ENCODE measurements around the gene NCMAP. TPM values are rescaled to one million over a fixed set of nuclear protein-coding genes. Genes with fewer than 3 reads are reported as not detected.
"Not testable (repeated sequence)": the region's sequence is repeated elsewhere in the genome, so short reads cannot be mapped to it uniquely, and the experiment has no call there.

The NCMAP gene
- total RNA-seq, 2 experiments from 2014 or later, result 0.11 to 0.20 TPM

DNA sequence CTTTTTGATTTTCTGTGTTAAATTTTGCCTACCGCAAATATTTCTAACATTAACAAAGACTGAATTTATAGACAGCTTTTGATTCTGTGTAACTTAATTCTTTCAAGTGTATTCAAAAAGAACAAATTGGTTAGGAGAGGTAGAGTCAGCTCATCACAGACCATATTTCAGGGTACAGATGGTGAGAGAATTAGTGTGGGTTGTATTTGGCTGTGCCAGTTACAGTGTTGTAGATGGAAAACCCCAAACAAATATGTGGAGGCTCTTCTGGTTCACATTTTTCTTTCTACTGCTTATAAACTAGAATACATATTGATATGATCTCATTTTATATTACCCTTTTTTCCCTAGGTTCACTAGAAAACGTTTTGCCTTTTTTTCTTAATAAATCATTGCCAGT is 42.2 kb upstream of the NCMAP start:
- ChIA-PET CTCF (interaction anchor here (2.2 to 9.9 kb wide), 3 partner anchors 13 to 122 kb away, joined by 5 to 110 read pairs (median 9); no protein-coding TSS in a partner anchor), POLR2A (interaction anchor here (0.7 to 1.1 kb wide), 3 partner anchors 11 to 24 kb away, joined by 3 read pairs; partner anchors contain the start of gene RCAN3)
- Mint-ChIP-seq H3K27me3 (no peaks in the 10 kb centered on the region), H3K36me3 (ENCODE audit: low read depth) (peaks cover 43% of the 10 kb centered on the region), H3K27ac (peak overlapping the region; percentile 0), H3K4me1 (ENCODE audit: low read depth) (peaks cover 61% of the 10 kb centered on the region), H3K9me3 (no peaks in the 10 kb centered on the region), H3K4me3 (no peak overlapping the region)
- TF ChIP-seq, protein P1, sequence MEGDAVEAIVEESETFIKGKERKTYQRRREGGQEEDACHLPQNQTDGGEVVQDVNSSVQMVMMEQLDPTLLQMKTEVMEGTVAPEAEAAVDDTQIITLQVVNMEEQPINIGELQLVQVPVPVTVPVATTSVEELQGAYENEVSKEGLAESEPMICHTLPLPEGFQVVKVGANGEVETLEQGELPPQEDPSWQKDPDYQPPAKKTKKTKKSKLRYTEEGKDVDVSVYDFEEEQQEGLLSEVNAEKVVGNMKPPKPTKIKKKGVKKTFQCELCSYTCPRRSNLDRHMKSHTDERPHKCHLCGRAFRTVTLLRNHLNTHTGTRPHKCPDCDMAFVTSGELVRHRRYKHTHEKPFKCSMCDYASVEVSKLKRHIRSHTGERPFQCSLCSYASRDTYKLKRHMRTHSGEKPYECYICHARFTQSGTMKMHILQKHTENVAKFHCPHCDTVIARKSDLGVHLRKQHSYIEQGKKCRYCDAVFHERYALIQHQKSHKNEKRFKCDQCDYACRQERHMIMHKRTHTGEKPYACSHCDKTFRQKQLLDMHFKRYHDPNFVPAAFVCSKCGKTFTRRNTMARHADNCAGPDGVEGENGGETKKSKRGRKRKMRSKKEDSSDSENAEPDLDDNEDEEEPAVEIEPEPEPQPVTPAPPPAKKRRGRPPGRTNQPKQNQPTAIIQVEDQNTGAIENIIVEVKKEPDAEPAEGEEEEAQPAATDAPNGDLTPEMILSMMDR (IDR thresholded peaks at IDR 0.05), result no peak
- DNase-seq (no peak), ATAC-seq (no peak)
- intact Hi-C loops (cut with micrococcal nuclease), result no loop called here

DNA sequence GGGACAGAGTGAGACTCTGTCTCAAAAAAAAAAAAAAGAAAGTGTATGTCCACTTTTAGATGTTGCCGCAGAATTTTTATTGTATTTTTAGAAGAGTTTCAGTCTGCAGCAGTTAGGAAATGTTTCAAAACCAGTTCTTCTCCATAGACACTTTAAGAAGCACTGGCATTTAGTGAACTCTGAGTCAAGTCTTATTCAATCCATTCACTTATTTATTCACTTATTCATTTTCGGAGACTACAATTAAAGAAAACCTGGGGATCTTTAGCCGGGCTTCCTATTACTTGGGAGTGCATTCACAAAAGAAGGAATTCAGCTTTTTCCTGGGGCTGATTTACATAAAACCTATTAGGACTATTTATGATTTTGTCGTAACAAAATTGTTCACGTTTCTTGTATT is 40.9 kb upstream of the NCMAP start:
- DNase-seq, result no peak
- Mint-ChIP-seq H3K27me3 (no peaks in the 10 kb centered on the region), H3K4me3 (no peak overlapping the region), H3K9me3 (no peaks in the 10 kb centered on the region), H3K4me1 (ENCODE audit: low read depth) (peaks cover 56% of the 10 kb centered on the region), H3K27ac (no peak overlapping the region), H3K36me3 (ENCODE audit: low read depth) (peaks cover 42% of the 10 kb centered on the region)
- ChIA-PET CTCF (interaction anchor here (2.0 to 9.9 kb wide), 6 partner anchors 9 to 124 kb away, joined by 5 to 110 read pairs (median 10); partner anchors contain the start of gene NIPAL3), POLR2A (interaction anchor here (1.0 to 1.9 kb wide), 3 partner anchors 11 to 28 kb away, joined by 3 to 9 read pairs (median 6); partner anchors contain the start of gene RCAN3)
- intact Hi-C loops (cut with micrococcal nuclease), result no loop called here
- TF ChIP-seq, protein P1 (IDR thresholded peaks at IDR 0.05), result no peak
- ATAC-seq, result no peak

- peak overlapping the region; percentile 25 for H3K27ac Mint-ChIP-seq
- H3K4me3 Mint-ChIP-seq; ATAC-seq; H3K9me3 Mint-ChIP-seq; DNase-seq; H3K27me3 Mint-ChIP-seq; intact Hi-C loops (cut with micrococcal nuclease): not testable (repeated sequence)
- peaks cover 44% of the 10 kb centered on the region for H3K36me3 Mint-ChIP-seq (ENCODE audit: low read depth)
- CTCF ChIA-PET, result interaction anchor here (1.4 to 9.9 kb wide), 7 partner anchors 10 to 124 kb away, joined by 5 to 110 read pairs (median 9); partner anchors contain the start of gene NIPAL3
- peaks cover 54% of the 10 kb centered on the region for H3K4me1 Mint-ChIP-seq (ENCODE audit: low read depth)
- POLR2A ChIA-PET, result interaction anchor here (0.8 to 1.9 kb wide), 6 partner anchors 10 to 29 kb away, joined by 3 to 9 read pairs (median 6); partner anchors contain the start of gene RCAN3
These were observed 40.1 kb upstream of the NCMAP start for GRCh38 chr1:24515671-24516209.

DNA sequence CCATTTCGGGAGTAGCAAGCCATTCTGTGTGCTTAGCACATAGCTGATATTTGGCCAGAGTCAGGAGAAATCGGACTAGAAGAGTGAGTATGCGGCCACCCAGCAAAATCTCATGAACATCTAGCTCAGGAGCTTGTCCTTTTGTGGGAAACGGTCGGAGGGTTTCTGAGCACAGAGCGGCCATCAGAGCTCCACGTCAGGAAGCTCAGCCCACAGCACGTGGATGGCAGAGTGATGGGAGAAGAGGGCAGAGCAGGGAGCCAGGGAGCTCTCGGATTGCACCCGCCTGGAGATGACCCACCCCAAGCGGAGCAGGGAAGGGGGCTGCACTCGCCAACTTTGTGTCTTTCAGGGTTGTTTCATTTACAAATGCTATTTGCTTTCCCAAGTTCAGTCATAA is 39.4 kb upstream of the NCMAP start:
- TF ChIP-seq, protein P1 (IDR thresholded peaks at IDR 0.05), result no peak
- H3K36me3 Mint-ChIP-seq (ENCODE audit: low read depth), result peaks cover 40% of the 10 kb centered on the region
- no peaks in the 10 kb centered on the region for H3K27me3 Mint-ChIP-seq
- ChIA-PET CTCF (interaction anchor here (0.7 to 9.9 kb wide), 6 partner anchors 10 to 125 kb away, joined by 3 to 110 read pairs (median 8); partner anchors contain the start of gene NIPAL3), POLR2A (interaction anchor here (0.8 to 1.3 kb wide), 4 partner anchors 9 to 19 kb away, joined by 3 to 6 read pairs (median 4); no protein-coding TSS in a partner anchor)
- no peak overlapping the region for H3K4me3 Mint-ChIP-seq
- DNase-seq, result no peak
- H3K9me3 Mint-ChIP-seq, result peaks cover 3% of the 10 kb centered on the region
- H3K4me1 Mint-ChIP-seq (ENCODE audit: low read depth), result peaks cover 52% of the 10 kb centered on the region
- no peak for ATAC-seq
- intact Hi-C loops (cut with micrococcal nuclease), result no loop called here
- peak overlapping the region; percentile 47 for H3K27ac Mint-ChIP-seq

- Mint-ChIP-seq H3K36me3 (ENCODE audit: low read depth) (peaks cover 39% of the 10 kb centered on the region), H3K27ac (no peak overlapping the region), H3K4me1 (ENCODE audit: low read depth) (peaks cover 51% of the 10 kb centered on the region), H3K4me3 (no peak overlapping the region), H3K27me3 (no peaks in the 10 kb centered on the region), H3K9me3 (peaks cover 3% of the 10 kb centered on the region)
- no peak for ATAC-seq
- ChIA-PET POLR2A (interaction anchor here (0.6 to 1.3 kb wide), 5 partner anchors 8 to 69 kb away, joined by 3 to 5 read pairs (median 3); no protein-coding TSS in a partner anchor), CTCF (interaction anchor here (0.9 to 9.9 kb wide), 9 partner anchors 8 to 102 kb away, joined by 3 to 110 read pairs (median 5); partner anchors contain the start of gene NIPAL3)
- no peak for DNase-seq
- TF ChIP-seq, protein P1 (IDR thresholded peaks at IDR 0.05), result no peak
- intact Hi-C loops (cut with micrococcal nuclease), result no loop called here
These were observed 38.0 kb upstream of the NCMAP start for GRCh38 chr1:24517898-24518297.

DNA sequence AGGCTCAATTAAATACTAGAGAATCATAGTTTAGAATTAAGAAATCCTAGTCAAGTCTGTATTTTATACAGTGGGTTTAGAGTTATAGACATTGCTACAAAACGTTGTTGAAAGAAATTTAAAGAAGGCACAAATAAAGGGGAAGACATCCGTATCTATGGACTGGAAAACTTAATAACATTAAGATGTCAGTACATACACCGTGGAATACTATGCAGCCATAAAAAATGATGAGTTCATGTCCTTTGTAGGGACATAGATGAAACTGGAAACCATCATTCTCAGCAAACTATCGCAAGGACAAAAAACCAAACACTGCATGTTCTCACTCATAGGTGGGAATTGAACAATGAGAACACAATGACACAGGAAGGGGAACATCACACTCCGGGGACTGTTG is 35.6 kb upstream of the NCMAP start:
- H3K9me3 Mint-ChIP-seq; intact Hi-C loops (cut with micrococcal nuclease); ATAC-seq; H3K4me3 Mint-ChIP-seq; DNase-seq; H3K27me3 Mint-ChIP-seq: not testable (repeated sequence)
- POLR2A ChIA-PET, result interaction anchor here (1.0 kb wide), 1 partner anchor 18 kb away, joined by 4 read pairs; the partner anchor contains the start of gene RCAN3
- H3K27ac Mint-ChIP-seq, result peak overlapping the region; percentile 25
- H3K4me1 Mint-ChIP-seq (ENCODE audit: low read depth), result peaks cover 45% of the 10 kb centered on the region
- H3K36me3 Mint-ChIP-seq (ENCODE audit: low read depth), result peaks cover 40% of the 10 kb centered on the region
- CTCF ChIA-PET, result interaction anchor here (0.8 to 0.9 kb wide), 2 partner anchors 10 to 22 kb away, joined by 3 read pairs; no protein-coding TSS in a partner anchor

Data from activated CD8-positive, alpha-beta T cell treated with anti-CD3 and anti-CD28 coated beads for 36 hours (primary cell).